ENCODE data around the gene SHLD3. TPM values are rescaled to one million over a fixed set of nuclear protein-coding genes. Genes with fewer than 3 reads are reported as not detected.

The SHLD3 gene
- total and polyA plus RNA-seq, 9 of the 15 experiments (the other 6 are each of a cell fraction or from before 2014, with no cell fraction given), result 3.0 to 14.5 (median 8.6) TPM

DNA sequence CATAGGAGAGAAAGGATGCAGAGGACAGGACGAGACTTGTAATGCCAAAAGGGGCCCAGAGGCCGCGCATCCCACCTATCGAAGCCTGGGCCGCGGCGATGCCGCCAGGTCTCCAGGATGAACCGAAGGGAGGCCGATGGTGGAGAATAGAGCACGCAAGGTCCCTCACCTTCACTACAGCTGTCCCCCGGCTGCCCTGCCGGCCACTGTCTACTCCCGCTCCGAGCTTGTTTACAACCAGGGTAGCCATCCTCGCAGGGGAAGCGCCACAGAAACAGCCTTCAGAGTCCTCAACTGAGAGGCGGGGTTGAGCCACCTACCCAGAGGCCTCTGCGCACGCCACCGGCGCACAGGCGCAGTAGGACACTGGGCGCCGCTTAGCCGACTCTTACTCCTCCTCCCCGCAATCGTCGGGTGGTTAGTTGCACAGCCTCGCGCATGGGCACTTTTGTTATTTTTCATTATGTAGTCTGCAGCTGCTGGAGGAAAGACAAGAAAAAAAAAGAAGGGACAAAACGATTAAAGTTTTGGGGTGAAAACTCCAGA, 729 bp upstream of the SHLD3 start, which contains the start of gene TRIM23 (continued):
- TF ChIP-seq ZNF124 (CRISPR knock-in tag; IDR thresholded peaks at IDR 0.05), result no peak
- no peak for TF ChIP-seq DNMT1 (IDR thresholded peaks at IDR 0.05)
- TF ChIP-seq, protein P1, sequence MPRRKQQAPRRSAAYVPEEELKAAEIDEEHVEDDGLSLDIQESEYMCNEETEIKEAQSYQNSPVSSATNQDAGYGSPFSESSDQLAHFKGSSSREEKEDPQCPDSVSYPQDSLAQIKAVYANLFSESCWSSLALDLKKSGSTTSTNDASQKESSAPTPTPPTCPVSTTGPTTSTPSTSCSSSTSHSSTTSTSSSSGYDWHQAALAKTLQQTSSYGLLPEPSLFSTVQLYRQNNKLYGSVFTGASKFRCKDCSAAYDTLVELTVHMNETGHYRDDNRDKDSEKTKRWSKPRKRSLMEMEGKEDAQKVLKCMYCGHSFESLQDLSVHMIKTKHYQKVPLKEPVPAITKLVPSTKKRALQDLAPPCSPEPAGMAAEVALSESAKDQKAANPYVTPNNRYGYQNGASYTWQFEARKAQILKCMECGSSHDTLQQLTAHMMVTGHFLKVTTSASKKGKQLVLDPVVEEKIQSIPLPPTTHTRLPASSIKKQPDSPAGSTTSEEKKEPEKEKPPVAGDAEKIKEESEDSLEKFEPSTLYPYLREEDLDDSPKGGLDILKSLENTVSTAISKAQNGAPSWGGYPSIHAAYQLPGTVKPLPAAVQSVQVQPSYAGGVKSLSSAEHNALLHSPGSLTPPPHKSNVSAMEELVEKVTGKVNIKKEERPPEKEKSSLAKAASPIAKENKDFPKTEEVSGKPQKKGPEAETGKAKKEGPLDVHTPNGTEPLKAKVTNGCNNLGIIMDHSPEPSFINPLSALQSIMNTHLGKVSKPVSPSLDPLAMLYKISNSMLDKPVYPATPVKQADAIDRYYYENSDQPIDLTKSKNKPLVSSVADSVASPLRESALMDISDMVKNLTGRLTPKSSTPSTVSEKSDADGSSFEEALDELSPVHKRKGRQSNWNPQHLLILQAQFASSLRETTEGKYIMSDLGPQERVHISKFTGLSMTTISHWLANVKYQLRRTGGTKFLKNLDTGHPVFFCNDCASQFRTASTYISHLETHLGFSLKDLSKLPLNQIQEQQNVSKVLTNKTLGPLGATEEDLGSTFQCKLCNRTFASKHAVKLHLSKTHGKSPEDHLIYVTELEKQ (CRISPR knock-in tag; IDR thresholded peaks at IDR 0.05), result no peak
- TF ChIP-seq ZNF133 (CRISPR knock-in tag; IDR thresholded peaks at IDR 0.05), result no peak
- no peak for TF ChIP-seq STAT5A (IDR thresholded peaks at IDR 0.05; ENCODE audit: borderline replicate concordance, low read length)
- TF ChIP-seq SP2 (IDR thresholded peaks at IDR 0.05; ENCODE audit: extremely low read depth, low read depth, low read length, poor library complexity, severe bottlenecking), result no peak
- peak; percentile 97 to 98 for TF ChIP-seq NRF1 (conservative IDR thresholded peaks at IDR 0.05 in 1 of 2, IDR thresholded peaks at IDR 0.05 in 1 of 2)
- TF ChIP-seq, protein P2, sequence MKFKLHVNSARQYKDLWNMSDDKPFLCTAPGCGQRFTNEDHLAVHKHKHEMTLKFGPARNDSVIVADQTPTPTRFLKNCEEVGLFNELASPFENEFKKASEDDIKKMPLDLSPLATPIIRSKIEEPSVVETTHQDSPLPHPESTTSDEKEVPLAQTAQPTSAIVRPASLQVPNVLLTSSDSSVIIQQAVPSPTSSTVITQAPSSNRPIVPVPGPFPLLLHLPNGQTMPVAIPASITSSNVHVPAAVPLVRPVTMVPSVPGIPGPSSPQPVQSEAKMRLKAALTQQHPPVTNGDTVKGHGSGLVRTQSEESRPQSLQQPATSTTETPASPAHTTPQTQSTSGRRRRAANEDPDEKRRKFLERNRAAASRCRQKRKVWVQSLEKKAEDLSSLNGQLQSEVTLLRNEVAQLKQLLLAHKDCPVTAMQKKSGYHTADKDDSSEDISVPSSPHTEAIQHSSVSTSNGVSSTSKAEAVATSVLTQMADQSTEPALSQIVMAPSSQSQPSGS (CRISPR knock-in tag; IDR thresholded peaks at IDR 0.05), result no peak
- TF ChIP-seq ZNF766 (CRISPR knock-in tag; conservative IDR thresholded peaks at IDR 0.05), result no peak
- TF ChIP-seq ZNF586 (CRISPR knock-in tag; conservative IDR thresholded peaks at IDR 0.05), result no peak
- TF ChIP-seq, protein P3, sequence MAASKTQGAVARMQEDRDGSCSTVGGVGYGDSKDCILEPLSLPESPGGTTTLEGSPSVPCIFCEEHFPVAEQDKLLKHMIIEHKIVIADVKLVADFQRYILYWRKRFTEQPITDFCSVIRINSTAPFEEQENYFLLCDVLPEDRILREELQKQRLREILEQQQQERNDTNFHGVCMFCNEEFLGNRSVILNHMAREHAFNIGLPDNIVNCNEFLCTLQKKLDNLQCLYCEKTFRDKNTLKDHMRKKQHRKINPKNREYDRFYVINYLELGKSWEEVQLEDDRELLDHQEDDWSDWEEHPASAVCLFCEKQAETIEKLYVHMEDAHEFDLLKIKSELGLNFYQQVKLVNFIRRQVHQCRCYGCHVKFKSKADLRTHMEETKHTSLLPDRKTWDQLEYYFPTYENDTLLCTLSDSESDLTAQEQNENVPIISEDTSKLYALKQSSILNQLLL (CRISPR knock-in tag; IDR thresholded peaks at IDR 0.05; ENCODE audit: borderline replicate concordance), result no peak

Measured in K562 (cell line).